H9 (cell line): ENCODE results near the gene TNFRSF1B. TPM values are rescaled to one million over a fixed set of nuclear protein-coding genes. Genes with fewer than 3 reads are reported as not detected.

ENCODE experiments used
- DNase-seq: peaks from one replicate; pipeline ENCODE4 v3.0.0-alpha.2; 2017
- H2AFZ ChIP-seq: one replicate; pipeline ENCODE4 v1.6.1; 2013; ENCODE audit warnings: mild to moderate bottlenecking, low read length, control low read depth, moderate library complexity
- H2AK5ac ChIP-seq: 2 replicates; pipeline ENCODE4 v1.6.1; 2013; ENCODE audit warnings: low read length, control low read depth, mixed read lengths; ENCODE audit not compliant: insufficient read length
- H2BK120ac ChIP-seq: one replicate; pipeline ENCODE4 v1.6.1; 2013; ENCODE audit warnings: low read depth, mild to moderate bottlenecking, low read length, control low read depth, inconsistent platforms; ENCODE audit not compliant: poor library complexity, severe bottlenecking
- H2BK12ac ChIP-seq: 2 replicates; pipeline ENCODE4 v1.6.1; 2013; ENCODE audit warnings: low read length, control low read depth, mixed read lengths, low read depth; ENCODE audit not compliant: insufficient read length
- H2BK15ac ChIP-seq: 2 replicates; pipeline ENCODE4 v1.6.1; 2013; ENCODE audit warnings: low read depth, low read length, control low read depth
- H2BK20ac ChIP-seq: one replicate; pipeline ENCODE4 v1.6.1; 2013; ENCODE audit warnings: low read depth, mild to moderate bottlenecking, low read length, control low read depth, inconsistent platforms; ENCODE audit not compliant: poor library complexity, severe bottlenecking
- H2BK5ac ChIP-seq: 2 replicates; pipeline ENCODE4 v1.6.1; 2013; ENCODE audit warnings: low read length, control low read depth, mixed read lengths; ENCODE audit not compliant: insufficient read length
- H3K14ac ChIP-seq: 2 replicates; pipeline ENCODE4 v1.6.1; 2013; ENCODE audit warnings: low read length, control low read depth; ENCODE audit not compliant: insufficient read depth
- H3K18ac ChIP-seq: 2 replicates; pipeline ENCODE4 v1.6.1; 2013; ENCODE audit warnings: low read depth, mild to moderate bottlenecking, mixed read lengths, low read length, control low read depth; ENCODE audit not compliant: insufficient read length
- H3K23ac ChIP-seq: 2 replicates; pipeline ENCODE4 v1.6.1; 2013; ENCODE audit warnings: low read length, control low read depth, mixed read lengths, low read depth; ENCODE audit not compliant: insufficient read length
- H3K23me2 ChIP-seq: 2 replicates; pipeline ENCODE4 v1.6.1; 2013; ENCODE audit warnings: low read depth, mild to moderate bottlenecking, mixed read lengths, low read length, control low read depth; ENCODE audit not compliant: insufficient read length, poor library complexity, severe bottlenecking
- H3K27ac ChIP-seq: 2 replicates; pipeline ENCODE4 v1.5.1; 2013; ENCODE audit warnings: low read length, control low read depth, mixed read lengths, low read depth; ENCODE audit not compliant: insufficient read length
- H3K27me3 ChIP-seq: 2 replicates; pipeline ENCODE4 v1.6.1; 2013; ENCODE audit warnings: low read length, control low read depth, inconsistent platforms; ENCODE audit not compliant: insufficient read depth
- H3K4ac ChIP-seq: 2 replicates; pipeline ENCODE4 v1.6.1; 2013; ENCODE audit warnings: low read depth, mild to moderate bottlenecking, control low read depth, inconsistent platforms, low read length, moderate library complexity
- H3K4me1 ChIP-seq: 2 replicates; pipeline ENCODE4 v1.6.1; 2013; ENCODE audit warnings: low read length, control low read depth, inconsistent platforms; ENCODE audit not compliant: insufficient read depth
- H3K4me2 ChIP-seq: 2 replicates; pipeline ENCODE4 v1.6.1; 2013; ENCODE audit warnings: low read length, control low read depth, mixed read lengths; ENCODE audit not compliant: insufficient read length, insufficient read depth
- H3K56ac ChIP-seq: 2 replicates; pipeline ENCODE4 v1.6.1; 2013; ENCODE audit warnings: low read depth, mild to moderate bottlenecking, mixed read lengths, low read length, control low read depth; ENCODE audit not compliant: insufficient read length
- H3K79me1 ChIP-seq: 2 replicates; pipeline ENCODE4 v1.6.1; 2013; ENCODE audit warnings: low read depth, mild to moderate bottlenecking, moderate library complexity, low read length, control low read depth, inconsistent platforms; ENCODE audit not compliant: insufficient read depth, poor library complexity, severe bottlenecking
- H3K79me2 ChIP-seq: 2 replicates; pipeline ENCODE4 v1.6.1; 2013; ENCODE audit warnings: low read length, control low read depth, inconsistent platforms; ENCODE audit not compliant: insufficient read depth
- H3K9ac ChIP-seq: 2 replicates; pipeline ENCODE4 v1.6.1; 2013; ENCODE audit warnings: low read length, control low read depth, mixed read lengths; ENCODE audit not compliant: insufficient read length; ENCODE audit errors: extremely low read depth
- H3K9me3 ChIP-seq: one replicate; pipeline ENCODE4 v1.6.1; 2013; ENCODE audit warnings: low read depth, low read length, inconsistent platforms; ENCODE audit not compliant: control insufficient read depth
- H3T11ph ChIP-seq: one replicate; pipeline ENCODE4 v1.6.1; 2013; ENCODE audit warnings: mild to moderate bottlenecking, low read length, control low read depth, inconsistent platforms
- H4K20me1 ChIP-seq: one replicate; pipeline ENCODE4 v1.6.1; 2013; ENCODE audit not compliant: control insufficient read depth, insufficient read length, insufficient read depth
- H4K5ac ChIP-seq: 2 replicates; pipeline ENCODE4 v1.6.1; 2013; ENCODE audit warnings: low read depth, mild to moderate bottlenecking, mixed read lengths, low read length, control low read depth; ENCODE audit not compliant: insufficient read length
- H4K8ac ChIP-seq: replicated peaks from 2 replicates; pipeline ENCODE4 v1.6.1; 2013; ENCODE audit warnings: low read length, control low read depth, mixed read lengths, low read depth; ENCODE audit not compliant: insufficient read length
- H4K91ac ChIP-seq: 2 replicates; pipeline ENCODE4 v1.6.1; 2013; ENCODE audit warnings: low read depth, mild to moderate bottlenecking, moderate library complexity, mixed read lengths, low read length, control low read depth; ENCODE audit not compliant: insufficient read length
- H3K27ac Mint-ChIP-seq, 3 experiments: 2 replicates in 2 of 3; 3 replicates in 1 of 3; pipeline ENCODE4 v1.8.0; 2020 to 2021; ENCODE audit warnings: mixed read lengths in 3 of 3, mild to moderate bottlenecking in 1 of 3, moderate library complexity in 1 of 3
- H3K27me3 Mint-ChIP-seq: 2 replicates; pipeline ENCODE4 v1.8.0; 2021; ENCODE audit warnings: low read depth, mild to moderate bottlenecking, moderate library complexity, mixed read lengths
- H3K36me3 Mint-ChIP-seq, 3 experiments: 2 replicates in 2 of 3; 3 replicates in 1 of 3; pipeline ENCODE4 v1.8.0; 2020 to 2021; ENCODE audit warnings: low read depth in 3 of 3, mixed read lengths in 3 of 3; ENCODE audit not compliant: insufficient read depth in 1 of 3
- H3K4me1 Mint-ChIP-seq, 2 experiments: 2 replicates each; pipeline ENCODE4 v1.8.0; 2020; ENCODE audit warnings: mixed read lengths in 2 of 2
- H3K4me3 Mint-ChIP-seq, 2 experiments: 2 replicates in 1 of 2; 3 replicates in 1 of 2; pipeline ENCODE4 v1.8.0; 2020 to 2021; ENCODE audit warnings: mild to moderate bottlenecking in 2 of 2, mixed read lengths in 2 of 2, moderate library complexity in 1 of 2
- H3K9me3 Mint-ChIP-seq, 2 experiments: 2 replicates in 1 of 2; 3 replicates in 1 of 2; pipeline ENCODE4 v1.8.0; 2020; ENCODE audit warnings: mild to moderate bottlenecking in 2 of 2, mixed read lengths in 2 of 2, moderate library complexity in 1 of 2
- WGBS: extraction: QIAGEN DNeasy Blood & Tissue Kit; methylation state at CpG from one replicate; pipeline ENCODE4 v1.1.7; 2013; ENCODE audit warnings: missing lambda C conversion rate, low lambda C conversion rate, mixed read lengths; ENCODE audit not compliant: insufficient read length; ENCODE audit errors: extremely low coverage; 5-methylcytosine and 5-hydroxymethylcytosine counted together
- total RNA-seq: library from RNA; stranded (reverse); gene quantifications from 2 replicates; pipeline ENCODE4 v1.2.1, GENCODE V29; 2021
- TF ChIP-seq, protein P1 (sequence below): fragments of 200-600 bp; sonication (generic); conservative IDR thresholded peaks from 3 replicates; pipeline ENCODE4 v1.8.0; 2021; ENCODE audit warnings: antibody characterized with exemption, mild to moderate bottlenecking

TNFRSF1B gene
- total RNA-seq, 1 experiment from 2014 or later: 0.57 TPM

DNA sequence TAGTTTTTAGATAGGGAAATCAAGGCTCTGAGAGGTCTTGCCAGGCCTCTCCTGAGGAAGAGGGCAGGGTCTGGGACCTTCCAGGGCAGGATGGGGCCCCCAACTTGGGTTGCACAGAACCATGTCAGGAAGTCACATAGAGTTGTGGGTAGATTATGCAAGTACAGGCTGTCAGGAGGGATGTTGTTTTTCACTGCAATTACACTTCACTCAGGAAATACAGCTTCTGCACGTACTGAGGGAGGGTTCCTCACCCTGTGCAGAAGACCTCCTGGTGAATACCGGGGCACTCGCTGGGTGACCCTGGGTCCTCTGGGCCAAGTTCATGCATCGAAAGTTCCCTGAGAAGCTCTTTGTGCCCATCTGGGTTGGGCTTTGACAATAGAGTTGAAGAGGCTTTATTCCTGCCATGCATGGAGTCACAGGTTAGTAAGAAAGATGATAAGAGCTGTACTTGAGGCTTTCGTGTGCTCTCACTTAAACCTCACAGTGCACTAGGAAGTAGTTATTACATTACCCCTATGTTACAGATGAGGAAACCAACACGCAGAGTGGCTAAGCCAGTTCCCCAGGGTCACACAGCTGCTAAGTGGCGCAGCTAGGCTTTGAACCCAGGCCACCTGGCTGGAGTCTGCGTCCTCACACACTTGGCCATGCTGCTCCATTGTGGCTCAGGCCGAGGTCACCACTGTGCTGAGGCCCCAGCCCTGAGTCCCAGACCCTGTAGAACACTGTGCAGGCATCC is 16.2 kb upstream of the TNFRSF1B start:
- Histone ChIP-seq H2AFZ (no peak overlapping the region), H2BK12ac (no peak overlapping the region), H3K27ac (no peak overlapping the region), H2BK5ac (no peak overlapping the region), H3K79me1 (no peaks in the 10 kb centered on the region), H2BK20ac (no peak overlapping the region), H3K4ac (no peak overlapping the region), H3K4me1 (no peaks in the 10 kb centered on the region), H2BK15ac (no peak overlapping the region), H3K23ac (no peak overlapping the region), H3K14ac (no peak overlapping the region), H3K9ac (no peak overlapping the region), H4K20me1 (no peaks in the 10 kb centered on the region), H3K23me2 (no peaks in the 10 kb centered on the region), H2BK120ac (no peak overlapping the region), H3K27me3 (no peaks in the 10 kb centered on the region), H3K18ac (no peak overlapping the region), H3K4me2 (no peak overlapping the region), H4K5ac (no peak overlapping the region), H4K91ac (no peak overlapping the region), H3K9me3 (no peaks in the 10 kb centered on the region), H4K8ac (no peak overlapping the region), H2AK5ac (no peak overlapping the region), H3K79me2 (no peaks in the 10 kb centered on the region), H3K56ac (no peak overlapping the region), H3T11ph (no peak overlapping the region)
- Mint-ChIP-seq H3K4me1 (peaks cover 9 to 12% of the 10 kb centered on the region in 2 experiments), H3K27me3 (peaks cover 15% of the 10 kb centered on the region), H3K36me3 (no peaks in the 10 kb centered on the region), H3K4me3 (no peak overlapping the region), H3K9me3 (no peaks in the 10 kb centered on the region; a peak in 1 of 5 replicates), H3K27ac (no peak overlapping the region; a peak in 1 of 7 replicates)
- no CpG with 5 or more reads among the region's 9 CpGs for WGBS
- TF ChIP-seq, protein P1, sequence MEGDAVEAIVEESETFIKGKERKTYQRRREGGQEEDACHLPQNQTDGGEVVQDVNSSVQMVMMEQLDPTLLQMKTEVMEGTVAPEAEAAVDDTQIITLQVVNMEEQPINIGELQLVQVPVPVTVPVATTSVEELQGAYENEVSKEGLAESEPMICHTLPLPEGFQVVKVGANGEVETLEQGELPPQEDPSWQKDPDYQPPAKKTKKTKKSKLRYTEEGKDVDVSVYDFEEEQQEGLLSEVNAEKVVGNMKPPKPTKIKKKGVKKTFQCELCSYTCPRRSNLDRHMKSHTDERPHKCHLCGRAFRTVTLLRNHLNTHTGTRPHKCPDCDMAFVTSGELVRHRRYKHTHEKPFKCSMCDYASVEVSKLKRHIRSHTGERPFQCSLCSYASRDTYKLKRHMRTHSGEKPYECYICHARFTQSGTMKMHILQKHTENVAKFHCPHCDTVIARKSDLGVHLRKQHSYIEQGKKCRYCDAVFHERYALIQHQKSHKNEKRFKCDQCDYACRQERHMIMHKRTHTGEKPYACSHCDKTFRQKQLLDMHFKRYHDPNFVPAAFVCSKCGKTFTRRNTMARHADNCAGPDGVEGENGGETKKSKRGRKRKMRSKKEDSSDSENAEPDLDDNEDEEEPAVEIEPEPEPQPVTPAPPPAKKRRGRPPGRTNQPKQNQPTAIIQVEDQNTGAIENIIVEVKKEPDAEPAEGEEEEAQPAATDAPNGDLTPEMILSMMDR: no peak
- DNase-seq: no peak
